GM10266 (cell line): ENCODE data around the gene APOBEC2.

ENCODE experiments used
- DNase-seq: peaks from one replicate; pipeline ENCODE4 v3.0.0; 2012; ENCODE audit errors: extremely low spot score
- TF ChIP-seq, protein P1 (sequence below): IDR thresholded peaks from 2 replicates; pipeline ENCODE4 v1.5.1; 2012; ENCODE audit warnings: mild to moderate bottlenecking, low read depth; ENCODE audit not compliant: control insufficient read depth, insufficient read depth; ENCODE audit errors: missing control alignments

Gene APOBEC2

DNA sequence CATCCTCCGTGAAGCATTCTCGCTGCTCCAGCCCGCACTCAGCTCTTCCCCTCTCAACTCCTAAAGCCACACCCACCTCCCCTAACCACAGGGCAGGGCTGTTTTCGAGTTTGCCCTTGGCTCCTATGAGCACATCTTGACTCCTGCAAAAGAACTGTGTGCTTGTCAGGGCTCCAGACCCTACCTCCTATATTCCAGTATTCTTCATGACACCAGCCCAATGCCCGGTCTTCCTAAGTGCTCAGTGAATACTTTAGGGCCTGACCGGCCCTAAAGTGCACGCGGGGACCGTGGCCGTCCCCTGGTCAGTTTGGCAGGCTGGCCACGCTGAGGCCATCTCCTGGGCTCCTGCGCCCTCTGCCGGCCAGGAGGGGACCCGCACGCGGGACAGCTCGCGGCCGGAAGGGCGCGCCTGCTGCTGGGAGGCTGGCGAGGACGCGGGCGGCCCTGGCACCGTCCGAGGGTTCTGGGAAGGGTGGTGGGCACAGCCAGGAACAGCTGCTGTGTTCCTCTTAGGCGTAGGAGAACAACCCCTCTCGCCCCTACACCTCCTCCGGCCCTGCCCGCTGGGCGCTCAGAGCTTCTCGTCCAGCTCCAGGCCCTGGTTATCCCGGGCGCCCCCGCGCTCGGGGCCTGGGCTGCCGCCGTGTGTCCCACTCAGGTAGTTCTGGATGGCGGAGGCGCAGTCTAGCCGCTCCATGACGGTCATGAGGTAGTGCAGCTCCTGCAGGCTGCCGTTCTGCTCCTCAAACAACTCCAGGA is 25.0 kb upstream of the APOBEC2 start:
- TF ChIP-seq, protein P1, sequence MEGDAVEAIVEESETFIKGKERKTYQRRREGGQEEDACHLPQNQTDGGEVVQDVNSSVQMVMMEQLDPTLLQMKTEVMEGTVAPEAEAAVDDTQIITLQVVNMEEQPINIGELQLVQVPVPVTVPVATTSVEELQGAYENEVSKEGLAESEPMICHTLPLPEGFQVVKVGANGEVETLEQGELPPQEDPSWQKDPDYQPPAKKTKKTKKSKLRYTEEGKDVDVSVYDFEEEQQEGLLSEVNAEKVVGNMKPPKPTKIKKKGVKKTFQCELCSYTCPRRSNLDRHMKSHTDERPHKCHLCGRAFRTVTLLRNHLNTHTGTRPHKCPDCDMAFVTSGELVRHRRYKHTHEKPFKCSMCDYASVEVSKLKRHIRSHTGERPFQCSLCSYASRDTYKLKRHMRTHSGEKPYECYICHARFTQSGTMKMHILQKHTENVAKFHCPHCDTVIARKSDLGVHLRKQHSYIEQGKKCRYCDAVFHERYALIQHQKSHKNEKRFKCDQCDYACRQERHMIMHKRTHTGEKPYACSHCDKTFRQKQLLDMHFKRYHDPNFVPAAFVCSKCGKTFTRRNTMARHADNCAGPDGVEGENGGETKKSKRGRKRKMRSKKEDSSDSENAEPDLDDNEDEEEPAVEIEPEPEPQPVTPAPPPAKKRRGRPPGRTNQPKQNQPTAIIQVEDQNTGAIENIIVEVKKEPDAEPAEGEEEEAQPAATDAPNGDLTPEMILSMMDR: peak; percentile 100
- peak; percentile 84 for DNase-seq

DNA sequence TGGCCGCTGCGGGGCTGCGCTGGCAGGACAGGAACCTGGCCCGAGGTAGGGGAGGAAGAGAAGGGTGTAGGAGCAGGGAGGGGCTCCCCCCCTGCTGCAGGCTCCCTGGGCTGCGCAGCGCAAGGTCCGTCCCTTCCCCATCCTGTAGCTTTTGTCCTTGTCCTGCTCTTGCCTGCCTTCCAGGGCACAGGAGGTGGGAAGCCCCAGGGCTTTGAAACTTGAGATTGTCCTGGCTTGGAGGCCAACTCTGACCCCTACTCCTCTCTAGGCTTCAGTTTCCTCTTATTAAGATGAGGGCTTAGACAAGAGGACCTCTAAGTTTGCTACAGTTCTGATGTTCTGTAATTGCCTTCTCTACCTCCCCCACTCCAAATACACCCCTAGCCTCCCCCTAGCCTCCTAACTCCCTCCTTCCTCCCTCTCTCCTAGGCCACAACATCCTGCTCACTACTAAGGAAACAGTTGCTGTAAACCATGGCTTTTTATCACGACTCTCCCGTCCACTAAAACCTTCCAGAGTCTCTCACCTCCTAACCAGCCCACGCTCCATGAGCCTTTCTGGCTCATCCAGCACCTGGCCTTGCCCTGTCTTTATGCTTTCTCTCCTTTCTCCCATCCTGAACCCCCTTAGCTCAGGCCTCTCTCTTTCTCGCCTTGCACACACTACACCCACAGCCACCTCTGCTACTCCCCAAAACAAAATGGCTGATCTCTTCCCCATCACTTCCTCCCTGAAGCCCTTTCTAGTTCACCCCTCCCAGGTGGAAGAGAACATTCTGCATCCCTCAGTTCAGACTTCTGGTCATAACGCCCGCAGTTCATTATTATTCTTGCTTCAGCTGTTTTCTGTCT is 24.2 kb upstream of the APOBEC2 start:
- DNase-seq: peak; percentile 22
- TF ChIP-seq, protein P1: no peak

DNA sequence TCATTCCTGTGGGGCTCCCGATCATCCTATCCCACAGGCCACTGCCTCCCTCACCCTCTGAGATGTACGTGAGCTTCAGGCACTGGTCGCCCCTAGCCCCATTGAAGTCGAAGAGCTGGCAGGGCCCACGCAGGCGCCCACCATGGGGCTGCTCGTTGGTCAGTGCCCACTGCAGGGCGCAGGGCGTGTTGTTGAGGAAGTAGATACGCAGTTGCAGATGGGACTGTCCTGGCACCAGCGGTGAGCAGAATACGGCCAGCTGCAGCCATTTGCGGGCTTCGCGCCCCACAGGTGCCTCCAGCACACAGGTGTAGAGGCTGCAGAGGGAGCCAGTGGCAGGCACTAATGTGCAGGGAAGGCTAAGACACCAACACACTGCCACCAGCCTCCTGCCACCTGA is 20.2 kb upstream of the APOBEC2 start:
- TF ChIP-seq, protein P1: no peak
- no peak for DNase-seq

DNA sequence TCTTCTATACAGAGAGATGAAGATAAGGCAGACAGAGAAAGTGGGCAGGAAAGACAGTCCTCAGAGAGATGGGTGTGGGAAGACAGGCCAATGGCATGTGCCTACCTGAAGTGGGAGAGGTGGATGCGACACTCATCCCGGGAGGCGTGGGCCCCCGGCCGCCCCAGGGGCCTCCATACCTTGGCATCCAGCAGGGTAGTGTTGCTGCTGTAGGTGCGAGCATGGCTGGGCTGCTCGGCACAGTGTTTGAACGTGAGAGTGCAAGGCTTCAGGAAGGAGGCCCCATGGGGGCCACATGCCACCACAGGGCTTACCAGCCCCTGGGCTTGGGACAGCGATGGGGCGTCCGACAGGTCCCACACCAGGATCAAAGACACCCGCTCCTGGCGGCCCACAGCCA is 19.2 kb upstream of the APOBEC2 start:
- DNase-seq: no peak
- TF ChIP-seq, protein P1: no peak

DNA sequence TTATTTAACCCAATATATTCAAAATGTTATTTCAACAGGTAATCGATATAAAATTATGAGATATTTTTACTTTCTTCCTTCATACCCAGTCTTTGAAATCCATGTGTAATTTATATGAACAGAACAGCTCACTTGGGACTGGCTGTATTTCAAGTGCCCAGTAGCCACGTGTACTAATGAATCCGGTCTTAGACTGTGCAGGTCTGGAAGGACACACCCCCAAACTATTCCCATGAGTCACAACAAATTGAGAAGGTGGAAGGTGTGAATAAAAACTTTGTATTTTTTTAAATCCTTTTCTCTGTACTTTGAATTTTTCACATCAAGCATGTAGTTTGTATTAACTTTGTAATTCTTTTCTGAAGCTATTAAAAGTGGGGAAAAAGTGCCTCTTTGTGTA is 16.8 kb upstream of the APOBEC2 start:
- TF ChIP-seq, protein P1: no peak
- DNase-seq: no peak

DNA sequence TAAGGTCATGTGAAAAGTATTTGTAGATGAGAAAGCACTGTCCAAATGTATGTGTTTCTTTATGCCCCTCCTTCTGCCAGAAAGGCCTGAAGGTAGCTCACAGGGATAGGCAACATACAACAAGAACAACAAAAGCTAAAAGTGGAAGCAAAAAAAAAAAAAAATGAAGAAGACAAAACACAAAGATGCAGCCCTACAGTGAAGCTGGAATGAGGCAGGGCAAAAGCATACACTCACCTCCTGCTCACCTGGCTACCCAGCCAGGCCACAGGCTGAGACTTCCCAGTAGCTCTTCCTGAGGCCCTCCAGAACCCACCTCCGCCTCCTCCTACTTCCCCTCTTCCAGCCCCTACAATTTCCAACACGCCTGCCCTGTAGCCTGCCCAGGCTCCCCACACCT is 16.4 kb upstream of the APOBEC2 start:
- no peak for DNase-seq
- TF ChIP-seq, protein P1: no peak

DNA sequence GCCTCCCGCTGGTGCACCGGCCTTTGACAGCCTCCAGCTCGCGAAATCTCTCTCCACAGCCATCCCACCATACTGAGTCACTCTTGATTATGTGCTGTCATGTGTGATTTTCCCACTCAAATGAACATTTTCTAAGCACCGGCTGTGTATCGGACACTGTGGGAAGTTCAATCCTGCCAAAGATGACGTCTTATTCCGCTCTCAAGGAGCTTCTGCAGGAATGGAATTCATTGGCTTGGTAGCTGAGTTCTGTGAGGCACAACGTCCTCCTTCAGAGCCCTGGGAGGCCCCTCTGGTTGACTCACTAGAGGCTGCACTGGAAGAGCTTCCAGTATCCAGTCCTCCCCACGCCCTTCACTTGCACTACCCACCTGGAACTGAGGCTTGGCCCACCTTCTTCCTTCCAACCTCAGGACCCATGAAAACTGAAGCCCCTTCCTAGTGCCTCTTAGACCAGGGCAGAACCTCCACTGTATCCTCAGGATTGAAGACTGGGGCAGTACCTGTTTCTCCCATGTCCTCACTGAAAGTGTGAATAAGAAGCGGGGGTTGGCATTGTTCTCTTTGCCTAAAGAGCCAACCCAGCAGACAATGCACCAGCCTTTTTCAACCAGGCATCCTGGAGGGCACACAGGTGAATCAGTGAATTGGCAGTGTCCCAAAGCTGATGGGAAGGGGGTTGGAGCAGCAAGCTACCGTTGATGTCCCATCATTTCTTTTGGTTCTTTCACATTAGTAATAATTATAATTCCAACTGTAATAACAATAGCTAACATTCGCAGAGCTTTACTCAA is 15.7 kb upstream of the APOBEC2 start:
- no peak for DNase-seq
- TF ChIP-seq, protein P1: no peak
